SK-N-SH treated with all-trans-retinoic acid at 6 μM for 48 hours (cell line): ENCODE measurements around the gene ACKR4.

Experiments
- ATAC-seq: fragments of 200-7000 bp; cut with Tn5 transposase; 3 replicates; pipeline ENCODE4 v1.9.1; 2020; ENCODE audit warnings: mild to moderate bottlenecking, moderate library complexity
- BACH2 ChIP-seq: fragments of 250-450 bp; sonication (Bioruptor Pico); IDR thresholded peaks from 2 replicates; pipeline ENCODE4 v1.9.0; 2021; ENCODE audit warnings: mild to moderate bottlenecking, borderline replicate concordance
- CREB5 ChIP-seq: fragments of 250-450 bp; sonication (Bioruptor Pico); IDR thresholded peaks from 2 replicates; pipeline ENCODE4 v1.5.1; 2020; ENCODE audit warnings: low read depth, mild to moderate bottlenecking, moderate library complexity
- CSDC2 ChIP-seq: fragments of 250-450 bp; sonication (Bioruptor Pico); IDR thresholded peaks from 2 replicates; pipeline ENCODE4 v1.5.0; 2020; ENCODE audit warnings: mild to moderate bottlenecking, moderate library complexity
- CSRNP3 ChIP-seq: fragments of 250-450 bp; sonication (Bioruptor Pico); IDR thresholded peaks from 2 replicates; pipeline ENCODE4 v1.5.1; 2021; ENCODE audit warnings: mild to moderate bottlenecking, moderate library complexity
- ESRRG ChIP-seq: fragments of 250-450 bp; sonication (Bioruptor Pico); IDR thresholded peaks from 2 replicates; pipeline ENCODE4 v1.6.1; 2021; ENCODE audit warnings: mild to moderate bottlenecking
- GLIS3 ChIP-seq: fragments of 250-450 bp; sonication (Bioruptor Pico); IDR thresholded peaks from 2 replicates; pipeline ENCODE4 v1.5.0; 2020; ENCODE audit warnings: mild to moderate bottlenecking, moderate library complexity
- ISL1 ChIP-seq: fragments of 250-450 bp; sonication (Bioruptor Pico); IDR thresholded peaks from 2 replicates; pipeline ENCODE4 v2.1.2; 2022; ENCODE audit warnings: mild to moderate bottlenecking, moderate library complexity
- OSR1 ChIP-seq: fragments of 250-450 bp; sonication (Bioruptor Pico); IDR thresholded peaks from 2 replicates; pipeline ENCODE4 v1.8.0; 2022; ENCODE audit warnings: moderate library complexity, mild to moderate bottlenecking, inconsistent platforms
- PATZ1 ChIP-seq: fragments of 250-450 bp; sonication (Bioruptor Pico); IDR thresholded peaks from 2 replicates; pipeline ENCODE4 v1.8.0; 2020; ENCODE audit warnings: mild to moderate bottlenecking, moderate library complexity, borderline replicate concordance
- POU6F1 ChIP-seq: fragments of 250-450 bp; sonication (Bioruptor Pico); IDR thresholded peaks from 2 replicates; pipeline ENCODE4 v1.8.0; 2021; ENCODE audit warnings: low read depth, mild to moderate bottlenecking, moderate library complexity, borderline replicate concordance
- PPARA ChIP-seq: fragments of 250-450 bp; sonication (Bioruptor Pico); IDR thresholded peaks from 2 replicates; pipeline ENCODE4 v1.5.0; 2020; ENCODE audit warnings: mild to moderate bottlenecking, borderline replicate concordance
- RARB ChIP-seq: fragments of 250-450 bp; sonication (Bioruptor Pico); IDR thresholded peaks from 2 replicates; pipeline ENCODE4 v1.8.0; 2021; ENCODE audit warnings: mild to moderate bottlenecking, moderate library complexity
- SNAI2 ChIP-seq: fragments of 250-450 bp; sonication (Bioruptor Pico); IDR thresholded peaks from 2 replicates; pipeline ENCODE4 v1.5.0; 2020; ENCODE audit warnings: mild to moderate bottlenecking, moderate library complexity
- TCF4 ChIP-seq: fragments of 250-450 bp; sonication (Bioruptor Pico); IDR thresholded peaks from 2 replicates; pipeline ENCODE4 v1.8.0; 2021; ENCODE audit warnings: mild to moderate bottlenecking, moderate library complexity, borderline replicate concordance
- TOX ChIP-seq: fragments of 250-450 bp; sonication (Bioruptor Pico); IDR thresholded peaks from 2 replicates; pipeline ENCODE4 v1.8.0; 2021; ENCODE audit warnings: mild to moderate bottlenecking, moderate library complexity, borderline replicate concordance
- TSHZ2 ChIP-seq: fragments of 250-450 bp; sonication (Bioruptor Pico); IDR thresholded peaks from 2 replicates; pipeline ENCODE4 v1.5.0; 2020; ENCODE audit warnings: mild to moderate bottlenecking, moderate library complexity
- ZC3H10 ChIP-seq: fragments of 250-450 bp; sonication (Bioruptor Pico); IDR thresholded peaks from 2 replicates; pipeline ENCODE4 v1.5.1; 2021; ENCODE audit warnings: mild to moderate bottlenecking, moderate library complexity
- ZFP3 ChIP-seq: fragments of 250-450 bp; sonication (Bioruptor Pico); IDR thresholded peaks from 2 replicates; pipeline ENCODE4 v1.5.0; 2020; ENCODE audit warnings: mild to moderate bottlenecking, moderate library complexity
- ZFP30 ChIP-seq: fragments of 450-650 bp; formaldehyde crosslinking; IDR thresholded peaks from 2 replicates; pipeline ENCODE4 v1.5.0; 2022; ENCODE audit warnings: mild to moderate bottlenecking, moderate library complexity
- ZNF565 ChIP-seq: fragments of 450-650 bp; formaldehyde crosslinking; conservative IDR thresholded peaks from 2 replicates; pipeline ENCODE4 v1.5.0; 2020; ENCODE audit warnings: low read depth, mild to moderate bottlenecking, moderate library complexity
- ZNF70 ChIP-seq: fragments of 450-650 bp; formaldehyde crosslinking; IDR thresholded peaks from 2 replicates; pipeline ENCODE4 v1.5.0; 2020; ENCODE audit warnings: mild to moderate bottlenecking, moderate library complexity
- ZNF8 ChIP-seq: fragments of 450-650 bp; formaldehyde crosslinking; IDR thresholded peaks from 2 replicates; pipeline ENCODE4 v1.5.0; 2020; ENCODE audit warnings: mild to moderate bottlenecking, moderate library complexity

The ACKR4 gene

GRCh38 chr3:132630612-132631011 lies 33.5 kb downstream of the ACKR4 start:
- TF ChIP-seq BACH2 (no peak), CSDC2 (CRISPR knock-in tag) (no peak), ZFP3 (no peak), ZNF8 (CRISPR knock-in tag) (no peak), CSRNP3 (CRISPR knock-in tag) (no peak), SNAI2 (no peak), ZNF565 (no peak), POU6F1 (CRISPR knock-in tag) (no peak), ISL1 (CRISPR knock-in tag) (no peak), ZC3H10 (CRISPR knock-in tag) (no peak), CREB5 (CRISPR knock-in tag) (no peak), ESRRG (CRISPR knock-in tag) (no peak), OSR1 (CRISPR knock-in tag) (no peak), TCF4 (CRISPR knock-in tag) (no peak), ZFP30 (CRISPR knock-in tag) (no peak), ZNF70 (CRISPR knock-in tag) (no peak)
- ATAC-seq: no peak

GRCh38 chr3:132635052-132635451 lies 38.0 kb downstream of the ACKR4 start:
- TF ChIP-seq PATZ1 (CRISPR knock-in tag): no peak
- no peak for TF ChIP-seq BACH2
- TF ChIP-seq CREB5 (CRISPR knock-in tag): no peak
- TF ChIP-seq ZFP3: no peak
- no peak for TF ChIP-seq TSHZ2 (CRISPR knock-in tag)
- TF ChIP-seq ISL1 (CRISPR knock-in tag): no peak
- TF ChIP-seq SNAI2: no peak
- TF ChIP-seq POU6F1 (CRISPR knock-in tag): no peak
- no peak for TF ChIP-seq GLIS3 (CRISPR knock-in tag)
- no peak for TF ChIP-seq ZNF565
- no peak for TF ChIP-seq ESRRG (CRISPR knock-in tag)
- TF ChIP-seq OSR1 (CRISPR knock-in tag): no peak
- no peak for TF ChIP-seq RARB (CRISPR knock-in tag)
- TF ChIP-seq ZNF8 (CRISPR knock-in tag): no peak
- no peak for TF ChIP-seq TOX
- TF ChIP-seq PPARA (CRISPR knock-in tag): no peak
- TF ChIP-seq TCF4 (CRISPR knock-in tag): no peak
- TF ChIP-seq ZC3H10 (CRISPR knock-in tag): no peak
- TF ChIP-seq CSDC2 (CRISPR knock-in tag): no peak
- TF ChIP-seq CSRNP3 (CRISPR knock-in tag): no peak

More at GRCh38 chr3:132635052-132635451, 38.0 kb downstream of the ACKR4 start:
- no peak for ATAC-seq
